ENCODE data around the gene DAAM1. TPM values are rescaled to one million over a fixed set of nuclear protein-coding genes. Genes with fewer than 3 reads are reported as not detected.

DAAM1 gene
- total RNA-seq, 3 donors from 2014 or later: 50.1 to 95.9 (median 64.2) TPM

DNA sequence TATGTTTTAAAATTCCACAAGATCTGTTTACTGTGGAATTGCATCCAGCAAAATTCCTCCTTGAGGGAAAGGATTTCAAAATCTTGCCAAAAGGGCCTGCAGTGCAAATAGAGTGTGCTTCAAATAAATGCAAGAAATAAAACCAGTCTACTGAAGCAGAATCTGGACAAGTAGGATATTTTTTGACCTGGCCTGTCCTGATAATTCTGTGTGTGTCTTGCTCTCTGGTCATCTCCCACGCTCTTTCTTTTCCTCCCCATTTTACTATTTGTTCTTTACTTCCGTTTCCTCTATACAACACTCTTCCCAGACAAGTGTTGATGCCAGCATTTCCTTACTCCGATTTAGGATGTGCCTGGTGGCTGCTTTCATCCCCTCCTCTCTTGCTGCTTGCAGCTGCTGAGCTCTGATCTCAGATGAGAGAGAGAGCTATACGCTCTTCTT is 160.8 kb downstream of the DAAM1 start:
- H3K27me3 ChIP-seq: no peaks in the 10 kb centered on the region
- H3K4me3 ChIP-seq: no peak overlapping the region
- no peaks in the 10 kb centered on the region for H3K9me3 ChIP-seq
- H3K27ac ChIP-seq: peak overlapping the region; percentile 46 to 56
- H3K36me3 ChIP-seq: no peaks in the 10 kb centered on the region
- intact Hi-C loops (cut with DNase I; ENCODE audit: low total_unique reads): no loop called here
- no peak for TF ChIP-seq POLR2AphosphoS5 (IDR thresholded peaks at IDR 0.05)
- TF ChIP-seq POLR2A (IDR thresholded peaks at IDR 0.05): no peak
- TF ChIP-seq, protein P1, sequence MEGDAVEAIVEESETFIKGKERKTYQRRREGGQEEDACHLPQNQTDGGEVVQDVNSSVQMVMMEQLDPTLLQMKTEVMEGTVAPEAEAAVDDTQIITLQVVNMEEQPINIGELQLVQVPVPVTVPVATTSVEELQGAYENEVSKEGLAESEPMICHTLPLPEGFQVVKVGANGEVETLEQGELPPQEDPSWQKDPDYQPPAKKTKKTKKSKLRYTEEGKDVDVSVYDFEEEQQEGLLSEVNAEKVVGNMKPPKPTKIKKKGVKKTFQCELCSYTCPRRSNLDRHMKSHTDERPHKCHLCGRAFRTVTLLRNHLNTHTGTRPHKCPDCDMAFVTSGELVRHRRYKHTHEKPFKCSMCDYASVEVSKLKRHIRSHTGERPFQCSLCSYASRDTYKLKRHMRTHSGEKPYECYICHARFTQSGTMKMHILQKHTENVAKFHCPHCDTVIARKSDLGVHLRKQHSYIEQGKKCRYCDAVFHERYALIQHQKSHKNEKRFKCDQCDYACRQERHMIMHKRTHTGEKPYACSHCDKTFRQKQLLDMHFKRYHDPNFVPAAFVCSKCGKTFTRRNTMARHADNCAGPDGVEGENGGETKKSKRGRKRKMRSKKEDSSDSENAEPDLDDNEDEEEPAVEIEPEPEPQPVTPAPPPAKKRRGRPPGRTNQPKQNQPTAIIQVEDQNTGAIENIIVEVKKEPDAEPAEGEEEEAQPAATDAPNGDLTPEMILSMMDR (IDR thresholded peaks at IDR 0.05): no peak
- no peaks in the 10 kb centered on the region for H3K4me1 ChIP-seq
- DNase-seq (ENCODE audit: low spot score in 2 of 2): no peak

DNA sequence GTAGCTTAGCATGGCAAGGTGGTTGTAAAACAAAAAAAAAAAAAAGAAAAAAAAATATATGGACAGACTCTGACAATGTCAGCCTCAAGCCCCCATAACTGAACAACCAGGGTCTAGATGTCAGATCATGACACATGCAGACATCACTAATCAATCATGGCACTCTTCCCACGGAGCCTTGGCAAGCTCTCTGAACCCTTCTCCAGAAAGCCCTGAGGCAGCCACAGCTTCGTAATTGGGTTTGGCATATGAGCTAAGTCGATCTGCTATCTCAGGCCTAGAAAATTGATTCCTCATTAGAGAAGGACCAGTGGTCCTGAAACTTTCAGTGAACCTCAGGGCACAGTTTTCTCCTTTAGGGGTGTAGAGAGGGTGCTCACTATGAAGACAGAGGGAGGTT is 164.5 kb downstream of the DAAM1 start:
- Histone ChIP-seq H3K4me1 (no peaks in the 10 kb centered on the region), H3K9me3 (no peaks in the 10 kb centered on the region), H3K27ac (no peak overlapping the region), H3K4me3 (no peak overlapping the region), H3K36me3 (no peaks in the 10 kb centered on the region), H3K27me3 (no peaks in the 10 kb centered on the region)
- intact Hi-C loops (cut with DNase I; ENCODE audit: low total_unique reads): no loop called here
- DNase-seq (ENCODE audit: low spot score in 2 of 2): no peak
- TF ChIP-seq POLR2A (IDR thresholded peaks at IDR 0.05): no peak
- TF ChIP-seq POLR2AphosphoS5 (IDR thresholded peaks at IDR 0.05): no peak
- TF ChIP-seq, protein P1 (IDR thresholded peaks at IDR 0.05): no peak

DNA sequence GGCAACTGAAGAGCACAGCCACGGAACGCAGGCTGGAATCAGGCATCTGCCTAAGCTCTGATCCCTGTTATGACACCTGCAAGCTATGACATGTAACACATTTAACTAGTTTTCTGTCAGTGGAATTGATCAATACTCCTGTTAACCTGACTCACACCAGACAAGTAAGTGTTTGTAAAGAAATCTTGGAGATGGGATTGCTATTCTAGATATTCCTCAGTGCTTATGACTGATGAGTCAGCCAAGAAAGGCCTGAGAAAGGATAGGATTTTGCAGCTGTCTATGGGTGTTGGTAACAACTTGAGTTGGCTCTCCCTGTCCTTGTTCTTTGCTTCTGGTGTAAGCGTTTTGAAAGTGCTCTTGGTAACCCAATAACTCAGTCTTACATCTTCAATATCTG is 166.2 kb downstream of the DAAM1 start:
- Histone ChIP-seq H3K9me3 (no peaks in the 10 kb centered on the region), H3K27ac (no peak overlapping the region), H3K4me3 (no peak overlapping the region), H3K4me1 (no peaks in the 10 kb centered on the region), H3K27me3 (no peaks in the 10 kb centered on the region), H3K36me3 (no peaks in the 10 kb centered on the region)
- no peak for DNase-seq (ENCODE audit: low spot score in 2 of 2)
- intact Hi-C loops (cut with DNase I; ENCODE audit: low total_unique reads): no loop called here
- no peak for TF ChIP-seq POLR2AphosphoS5 (IDR thresholded peaks at IDR 0.05)
- no peak for TF ChIP-seq POLR2A (IDR thresholded peaks at IDR 0.05)

DNA sequence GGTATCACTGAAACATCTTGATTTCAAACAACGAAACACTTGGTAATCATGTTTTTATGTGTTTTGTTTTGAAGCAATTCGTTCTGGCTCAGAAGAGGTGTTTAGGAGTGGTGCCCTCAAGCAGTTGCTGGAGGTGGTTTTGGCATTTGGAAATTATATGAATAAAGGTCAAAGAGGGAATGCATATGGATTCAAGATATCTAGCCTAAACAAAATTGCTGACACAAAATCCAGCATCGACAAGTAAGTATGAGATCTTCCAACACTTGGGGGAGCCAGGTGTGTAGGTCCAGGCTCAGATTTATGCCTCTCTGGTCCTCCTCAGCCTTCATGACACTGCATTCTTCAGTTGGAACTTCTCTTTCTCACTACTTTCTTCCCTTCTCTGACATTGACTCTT is 166.6 kb downstream of the DAAM1 start:
- no peaks in the 10 kb centered on the region for H3K9me3 ChIP-seq
- H3K4me1 ChIP-seq: no peaks in the 10 kb centered on the region
- H3K27ac ChIP-seq: no peak overlapping the region
- no peaks in the 10 kb centered on the region for H3K36me3 ChIP-seq
- H3K27me3 ChIP-seq: no peaks in the 10 kb centered on the region
- H3K4me3 ChIP-seq: no peak overlapping the region
- no peak for DNase-seq (ENCODE audit: low spot score in 2 of 2)
- no peak for TF ChIP-seq POLR2A (IDR thresholded peaks at IDR 0.05)
- TF ChIP-seq, protein P1 (IDR thresholded peaks at IDR 0.05): no peak
- no peak for TF ChIP-seq POLR2AphosphoS5 (IDR thresholded peaks at IDR 0.05)
- intact Hi-C loops (cut with DNase I; ENCODE audit: low total_unique reads): no loop called here

DNA sequence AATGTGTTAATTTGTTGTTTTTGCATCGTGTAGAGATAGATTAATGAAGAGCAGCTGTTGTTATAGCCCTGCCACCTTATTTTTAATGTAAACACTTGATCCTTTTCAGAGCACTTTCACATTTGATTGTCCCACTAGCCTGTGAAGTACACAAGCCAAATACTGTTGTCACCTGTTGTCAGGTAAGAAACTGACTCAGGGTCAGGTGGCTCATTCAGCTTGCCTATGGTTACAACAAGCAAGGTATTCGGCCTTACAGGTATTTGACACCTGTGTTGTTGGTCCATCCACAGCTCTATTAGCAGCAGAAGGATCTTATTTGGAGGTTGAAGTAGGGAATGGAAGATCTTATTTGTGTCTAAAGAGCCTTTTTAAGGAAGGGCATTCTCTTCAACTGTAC is 167.8 kb downstream of the DAAM1 start:
- Histone ChIP-seq H3K36me3 (no peaks in the 10 kb centered on the region), H3K27ac (no peak overlapping the region), H3K4me1 (no peaks in the 10 kb centered on the region), H3K9me3 (no peaks in the 10 kb centered on the region), H3K27me3 (no peaks in the 10 kb centered on the region), H3K4me3 (no peak overlapping the region)
- TF ChIP-seq, protein P1 (IDR thresholded peaks at IDR 0.05): no peak
- TF ChIP-seq POLR2AphosphoS5 (IDR thresholded peaks at IDR 0.05) (no peak), POLR2A (IDR thresholded peaks at IDR 0.05) (no peak)
- intact Hi-C loops (cut with DNase I; ENCODE audit: low total_unique reads): no loop called here
- no peak for DNase-seq (ENCODE audit: low spot score in 2 of 2)

DNA sequence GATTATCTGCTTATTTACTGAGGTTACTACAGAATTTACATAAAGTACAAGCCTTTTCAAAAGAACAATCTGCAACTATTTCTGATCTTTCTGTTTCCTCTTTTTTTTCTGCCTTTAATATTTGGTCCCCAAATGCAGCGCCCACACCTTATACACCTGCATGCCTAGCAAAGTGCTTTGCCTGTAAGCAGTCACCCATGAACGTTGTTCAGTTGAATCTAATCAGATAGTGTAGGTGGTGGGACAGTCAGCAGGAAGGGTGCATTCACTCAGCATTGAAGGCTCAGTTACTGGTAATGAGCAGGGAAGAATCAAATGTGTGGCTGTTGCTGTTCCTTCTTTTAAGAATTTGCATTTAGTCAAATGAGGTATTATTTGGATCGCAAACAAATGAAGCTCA is 168.3 kb downstream of the DAAM1 start:
- Histone ChIP-seq H3K9me3 (no peaks in the 10 kb centered on the region), H3K27ac (no peak overlapping the region), H3K4me3 (no peak overlapping the region), H3K36me3 (no peaks in the 10 kb centered on the region), H3K27me3 (no peaks in the 10 kb centered on the region), H3K4me1 (no peaks in the 10 kb centered on the region)
- no peak for DNase-seq (ENCODE audit: low spot score in 2 of 2)
- no peak for TF ChIP-seq POLR2AphosphoS5 (IDR thresholded peaks at IDR 0.05)
- no peak for TF ChIP-seq POLR2A (IDR thresholded peaks at IDR 0.05)
- TF ChIP-seq, protein P1 (IDR thresholded peaks at IDR 0.05): no peak
- intact Hi-C loops (cut with DNase I; ENCODE audit: low total_unique reads): no loop called here

All from breast epithelium (tissue), 4 donors.